Peyer's patch (tissue), 4 donors: ENCODE results near the gene HERPUD1.

Source experiments
- POLR2A ChIP-seq, 2 donors: fragments of 450-650 bp; IDR thresholded peaks; one replicate each; pipeline ENCODE4 v1.5.1; 2017; ENCODE audit warnings: antibody characterized with exemption in 2 of 2, mild to moderate bottlenecking in 2 of 2, moderate library complexity in 2 of 2
- TF ChIP-seq, protein P1 (sequence below), 6 experiments: fragments of 450-650 bp in 4 of 6; fragments of 200-600 bp in 2 of 6; sonication (generic) in 1 of 6; IDR thresholded peaks; one replicate each; pipeline ENCODE4 v1.5.1; 2017 to 2019; ENCODE audit warnings: antibody characterized with exemption in 6 of 6, mild to moderate bottlenecking in 3 of 6, moderate library complexity in 1 of 6

DNA sequence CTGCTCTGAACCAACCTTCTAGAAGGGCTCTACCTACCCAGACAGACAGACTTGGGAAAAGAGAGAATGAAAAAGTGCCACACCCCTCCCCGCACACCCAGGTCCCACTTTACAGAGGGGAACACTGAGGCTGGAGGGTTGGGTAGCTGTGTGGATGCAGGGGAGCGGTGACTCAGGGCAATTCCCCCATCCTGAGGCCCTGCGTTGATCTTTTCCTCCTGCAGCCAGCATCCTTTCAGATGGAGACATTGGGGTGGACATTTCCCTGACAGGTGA is 39.8 kb downstream of the HERPUD1 start:
- TF ChIP-seq POLR2A (IDR thresholded peaks at IDR 0.05), result no peak
- TF ChIP-seq, protein P1, sequence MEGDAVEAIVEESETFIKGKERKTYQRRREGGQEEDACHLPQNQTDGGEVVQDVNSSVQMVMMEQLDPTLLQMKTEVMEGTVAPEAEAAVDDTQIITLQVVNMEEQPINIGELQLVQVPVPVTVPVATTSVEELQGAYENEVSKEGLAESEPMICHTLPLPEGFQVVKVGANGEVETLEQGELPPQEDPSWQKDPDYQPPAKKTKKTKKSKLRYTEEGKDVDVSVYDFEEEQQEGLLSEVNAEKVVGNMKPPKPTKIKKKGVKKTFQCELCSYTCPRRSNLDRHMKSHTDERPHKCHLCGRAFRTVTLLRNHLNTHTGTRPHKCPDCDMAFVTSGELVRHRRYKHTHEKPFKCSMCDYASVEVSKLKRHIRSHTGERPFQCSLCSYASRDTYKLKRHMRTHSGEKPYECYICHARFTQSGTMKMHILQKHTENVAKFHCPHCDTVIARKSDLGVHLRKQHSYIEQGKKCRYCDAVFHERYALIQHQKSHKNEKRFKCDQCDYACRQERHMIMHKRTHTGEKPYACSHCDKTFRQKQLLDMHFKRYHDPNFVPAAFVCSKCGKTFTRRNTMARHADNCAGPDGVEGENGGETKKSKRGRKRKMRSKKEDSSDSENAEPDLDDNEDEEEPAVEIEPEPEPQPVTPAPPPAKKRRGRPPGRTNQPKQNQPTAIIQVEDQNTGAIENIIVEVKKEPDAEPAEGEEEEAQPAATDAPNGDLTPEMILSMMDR (IDR thresholded peaks at IDR 0.05), result no peak
